Prostate gland (tissue), 2 donors: ENCODE results near the gene AUTS2. TPM values are rescaled to one million over a fixed set of nuclear protein-coding genes. Genes with fewer than 3 reads are reported as not detected.

Experiments used
- DNase-seq: peaks from one replicate; pipeline ENCODE4 v3.0.0-alpha.2; 2019; ENCODE audit warnings: low spot score
- H3K27ac ChIP-seq, 2 donors: fragments of 200-600 bp; sonication (generic); 2 replicates each; pipeline ENCODE4 v1.5.1; 2017 to 2019
- H3K27me3 ChIP-seq: fragments of 200-600 bp; sonication (generic); replicated peaks from 2 replicates; pipeline ENCODE4 v1.5.1; 2019; ENCODE audit not compliant: insufficient read depth
- H3K36me3 ChIP-seq, 2 donors: fragments of 200-600 bp; sonication (generic); 1 replicate in 1 of 2; 2 replicates in 1 of 2; pipeline versions ENCODE4 v1.5.1 to v1.8.1; 2017 to 2019
- H3K4me1 ChIP-seq: fragments of 200-600 bp; sonication (generic); replicated peaks from 2 replicates; pipeline ENCODE4 v1.5.1; 2019
- H3K4me3 ChIP-seq, 2 donors: fragments of 200-600 bp; sonication (generic); 2 replicates each; pipeline ENCODE4 v1.5.1; 2017 to 2019
- H3K9me3 ChIP-seq: fragments of 200-600 bp; sonication (generic); 2 replicates; pipeline ENCODE4 v1.5.1; 2017
- POLR2A ChIP-seq: fragments of 450-650 bp; IDR thresholded peaks from one replicate; pipeline ENCODE4 v1.6.1; 2016; ENCODE audit warnings: antibody characterized with exemption, mild to moderate bottlenecking
- POLR2AphosphoS5 ChIP-seq: sonication (generic); formaldehyde crosslinking; IDR thresholded peaks from one replicate; pipeline ENCODE4 v1.6.1; 2017; ENCODE audit warnings: antibody characterized with exemption
- WGBS: methylation state at CpG from one replicate; pipeline ENCODE4 v1.1.5; 2018; 5-methylcytosine and 5-hydroxymethylcytosine counted together
- intact Hi-C: fragments of 100-400 bp; cut with DNase I; formaldehyde crosslinking; loops from one replicate; pipeline ENCODE4 v1.14.2; 2022
- total RNA-seq, 2 donors: library from RNA; depleted of rRNA; stranded (reverse); fragments of >200 nt; gene quantifications; one replicate each; pipeline ENCODE4 v1.1.0, GENCODE V29; 2016
- TF ChIP-seq, protein P1 (sequence below), 4 experiments: fragments of 200-600 bp in 2 of 4; fragments of 450-650 bp in 2 of 4; sonication (generic) in 2 of 4; IDR thresholded peaks; 1 replicate in 3 of 4; 2 replicates in 1 of 4; pipeline ENCODE4 v1.5.1; 2016 to 2019; ENCODE audit warnings: antibody characterized with exemption in 4 of 4, mild to moderate bottlenecking in 2 of 4, moderate library complexity in 2 of 4

The AUTS2 gene
- total RNA-seq, 2 donors from 2014 or later: 25.0 to 55.2 TPM

DNA sequence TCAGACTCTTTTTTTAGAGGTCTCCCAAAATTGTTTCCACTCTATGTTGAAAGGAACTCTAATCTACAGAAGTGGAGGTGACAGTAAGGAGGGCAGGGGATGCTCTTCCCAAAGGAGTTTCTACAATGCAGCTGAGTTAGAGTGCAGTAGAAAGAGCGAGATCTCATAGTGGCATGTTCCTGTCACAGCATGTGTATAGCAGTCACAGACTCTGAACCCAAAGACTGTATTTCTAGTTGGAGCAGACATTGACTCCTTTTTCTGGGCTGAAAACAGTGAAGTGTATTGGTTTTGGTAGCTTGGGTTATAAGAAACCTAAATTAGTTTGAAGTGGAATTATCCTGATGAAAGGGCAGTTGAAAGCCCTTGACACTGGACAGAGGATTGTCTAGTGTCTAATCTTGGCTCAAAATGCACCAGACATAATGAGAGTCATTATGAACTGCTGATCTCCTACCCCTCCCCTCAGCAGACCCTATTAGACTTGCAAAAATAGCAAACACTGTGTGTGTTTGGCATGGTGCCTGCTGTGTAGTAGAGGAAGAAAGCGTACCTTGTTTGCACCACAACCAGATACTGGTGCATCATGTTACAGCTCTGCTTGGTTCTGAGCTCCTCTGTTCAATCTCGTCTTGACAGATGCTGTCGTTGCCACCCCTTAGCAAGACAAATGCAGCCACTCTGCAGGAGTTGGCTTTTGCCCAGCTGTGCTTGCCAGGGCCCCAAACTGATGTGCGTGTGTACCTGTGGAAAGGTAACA lies 336.0 kb downstream of the AUTS2 start:
- 47% methylated on average over 5 of the region's 5 CpGs for WGBS
- Histone ChIP-seq H3K9me3 (no peaks in the 10 kb centered on the region), H3K36me3 (no peaks in the 10 kb centered on the region), H3K27ac (no peak overlapping the region), H3K4me1 (no peaks in the 10 kb centered on the region), H3K4me3 (no peak overlapping the region), H3K27me3 (no peaks in the 10 kb centered on the region)
- DNase-seq: peak; percentile 4
- TF ChIP-seq POLR2A (no peak), POLR2AphosphoS5 (no peak)
- TF ChIP-seq, protein P1, sequence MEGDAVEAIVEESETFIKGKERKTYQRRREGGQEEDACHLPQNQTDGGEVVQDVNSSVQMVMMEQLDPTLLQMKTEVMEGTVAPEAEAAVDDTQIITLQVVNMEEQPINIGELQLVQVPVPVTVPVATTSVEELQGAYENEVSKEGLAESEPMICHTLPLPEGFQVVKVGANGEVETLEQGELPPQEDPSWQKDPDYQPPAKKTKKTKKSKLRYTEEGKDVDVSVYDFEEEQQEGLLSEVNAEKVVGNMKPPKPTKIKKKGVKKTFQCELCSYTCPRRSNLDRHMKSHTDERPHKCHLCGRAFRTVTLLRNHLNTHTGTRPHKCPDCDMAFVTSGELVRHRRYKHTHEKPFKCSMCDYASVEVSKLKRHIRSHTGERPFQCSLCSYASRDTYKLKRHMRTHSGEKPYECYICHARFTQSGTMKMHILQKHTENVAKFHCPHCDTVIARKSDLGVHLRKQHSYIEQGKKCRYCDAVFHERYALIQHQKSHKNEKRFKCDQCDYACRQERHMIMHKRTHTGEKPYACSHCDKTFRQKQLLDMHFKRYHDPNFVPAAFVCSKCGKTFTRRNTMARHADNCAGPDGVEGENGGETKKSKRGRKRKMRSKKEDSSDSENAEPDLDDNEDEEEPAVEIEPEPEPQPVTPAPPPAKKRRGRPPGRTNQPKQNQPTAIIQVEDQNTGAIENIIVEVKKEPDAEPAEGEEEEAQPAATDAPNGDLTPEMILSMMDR (IDR thresholded peaks at IDR 0.05): no peak
- intact Hi-C loops: no loop called here

- Histone ChIP-seq H3K4me1 (no peaks in the 10 kb centered on the region), H3K9me3 (no peaks in the 10 kb centered on the region)
Observed at GRCh38 chr7:69935107-69935506, 336.8 kb downstream of the AUTS2 start.

DNA sequence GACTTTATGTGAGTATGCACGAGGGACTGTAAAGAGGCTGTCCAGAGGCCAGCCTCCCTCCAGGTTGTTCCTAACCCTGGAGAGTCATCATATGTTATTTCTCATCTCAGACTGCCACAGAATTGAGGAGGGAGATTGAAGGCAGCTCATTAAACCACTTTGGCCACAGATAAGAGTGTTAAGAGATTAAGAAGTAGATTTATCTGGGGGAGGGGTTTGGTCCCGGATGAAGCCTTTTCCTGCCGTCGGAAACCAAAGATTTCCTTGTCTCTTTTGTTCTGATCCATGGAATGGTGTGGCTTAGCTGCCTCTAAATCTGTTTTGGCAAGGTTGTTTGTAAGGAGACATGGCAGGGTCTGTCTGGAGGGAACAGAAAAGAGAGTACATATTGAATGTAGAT lies 338.8 kb downstream of the AUTS2 start:
- no peak for DNase-seq
- WGBS: 87% methylated on average over 4 of the region's 4 CpGs
- Histone ChIP-seq H3K36me3 (no peaks in the 10 kb centered on the region), H3K27me3 (no peaks in the 10 kb centered on the region), H3K4me1 (no peaks in the 10 kb centered on the region), H3K27ac (no peak overlapping the region), H3K4me3 (no peak overlapping the region), H3K9me3 (no peaks in the 10 kb centered on the region)
- TF ChIP-seq POLR2A (no peak), POLR2AphosphoS5 (no peak)
- TF ChIP-seq, protein P1 (IDR thresholded peaks at IDR 0.05): no peak
- intact Hi-C loops: no loop called here

More at GRCh38 chr7:69935107-69935506, 336.8 kb downstream of the AUTS2 start:
- Histone ChIP-seq H3K27ac (no peak overlapping the region), H3K36me3 (no peaks in the 10 kb centered on the region), H3K27me3 (no peaks in the 10 kb centered on the region), H3K4me3 (no peak overlapping the region)
- intact Hi-C loops: no loop called here
- DNase-seq: no peak
- 88% methylated on average over 2 of the region's 2 CpGs for WGBS
- TF ChIP-seq, protein P1 (IDR thresholded peaks at IDR 0.05): no peak
- no peak for TF ChIP-seq POLR2AphosphoS5
- no peak for TF ChIP-seq POLR2A

DNA sequence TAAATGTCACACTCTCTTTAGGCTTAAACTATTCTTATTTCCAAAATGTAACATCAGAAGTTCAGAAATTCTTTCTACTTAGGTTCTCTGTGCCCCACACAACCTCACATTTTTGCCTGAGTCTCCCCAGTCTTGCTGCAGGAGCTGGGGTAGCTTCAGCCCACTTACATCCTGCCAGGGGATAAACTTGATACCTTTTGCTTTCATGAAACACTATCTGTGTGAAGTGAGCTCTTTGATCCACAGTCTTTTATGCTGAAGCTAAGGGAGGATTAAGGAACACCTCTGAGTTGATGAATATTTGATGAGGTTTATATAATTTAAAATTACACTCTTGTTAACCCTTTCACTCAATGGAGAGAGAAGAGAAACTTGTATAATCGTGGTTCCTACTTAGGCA lies 341.0 kb downstream of the AUTS2 start:
- DNase-seq: no peak
- H3K4me1 ChIP-seq: no peaks in the 10 kb centered on the region
- TF ChIP-seq, protein P1 (IDR thresholded peaks at IDR 0.05): no peak
- no peak for TF ChIP-seq POLR2A
- TF ChIP-seq POLR2AphosphoS5: no peak
- no peaks in the 10 kb centered on the region for H3K9me3 ChIP-seq
- H3K36me3 ChIP-seq: no peaks in the 10 kb centered on the region
- no peaks in the 10 kb centered on the region for H3K27me3 ChIP-seq
- H3K27ac ChIP-seq: no peak overlapping the region
- H3K4me3 ChIP-seq: no peak overlapping the region
- intact Hi-C loops: no loop called here
- WGBS: 80% methylated on average over 1 of the region's 1 CpG

GRCh38 chr7:69941077-69941651 lies 342.9 kb downstream of the AUTS2 start:
- Histone ChIP-seq H3K4me1 (no peaks in the 10 kb centered on the region), H3K27ac (no peak overlapping the region), H3K36me3 (no peaks in the 10 kb centered on the region), H3K27me3 (no peaks in the 10 kb centered on the region), H3K9me3 (no peaks in the 10 kb centered on the region), H3K4me3 (no peak overlapping the region)
- WGBS: 90% methylated on average over 7 of the region's 7 CpGs
- no peak for DNase-seq
- intact Hi-C loops: no loop called here
- no peak for TF ChIP-seq POLR2A
- TF ChIP-seq POLR2AphosphoS5: no peak
- TF ChIP-seq, protein P1 (IDR thresholded peaks at IDR 0.05): no peak
